PC-9 (cell line): Measurements from ENCODE around the gene UBE2H.

ENCODE experiments used
- CTCF ChIP-seq: fragments of 200-600 bp; sonication (generic); conservative IDR thresholded peaks from 2 replicates; pipeline ENCODE4 v1.6.1; 2017; ENCODE audit warnings: mixed run types, antibody characterized with exemption, mild to moderate bottlenecking, moderate library complexity
- EZH2 ChIP-seq: fragments of 200-600 bp; sonication (generic); IDR thresholded peaks from 2 replicates; pipeline ENCODE4 v1.8.0; 2017; ENCODE audit warnings: antibody characterized with exemption, low read depth

- no peak for TF ChIP-seq CTCF
- TF ChIP-seq EZH2: no peak
These were observed 109.3 kb downstream of the UBE2H start for GRCh38 chr7:129843365-129843898.
